Measurements from ENCODE around the gene PFKFB4.

PFKFB4 gene

DNA sequence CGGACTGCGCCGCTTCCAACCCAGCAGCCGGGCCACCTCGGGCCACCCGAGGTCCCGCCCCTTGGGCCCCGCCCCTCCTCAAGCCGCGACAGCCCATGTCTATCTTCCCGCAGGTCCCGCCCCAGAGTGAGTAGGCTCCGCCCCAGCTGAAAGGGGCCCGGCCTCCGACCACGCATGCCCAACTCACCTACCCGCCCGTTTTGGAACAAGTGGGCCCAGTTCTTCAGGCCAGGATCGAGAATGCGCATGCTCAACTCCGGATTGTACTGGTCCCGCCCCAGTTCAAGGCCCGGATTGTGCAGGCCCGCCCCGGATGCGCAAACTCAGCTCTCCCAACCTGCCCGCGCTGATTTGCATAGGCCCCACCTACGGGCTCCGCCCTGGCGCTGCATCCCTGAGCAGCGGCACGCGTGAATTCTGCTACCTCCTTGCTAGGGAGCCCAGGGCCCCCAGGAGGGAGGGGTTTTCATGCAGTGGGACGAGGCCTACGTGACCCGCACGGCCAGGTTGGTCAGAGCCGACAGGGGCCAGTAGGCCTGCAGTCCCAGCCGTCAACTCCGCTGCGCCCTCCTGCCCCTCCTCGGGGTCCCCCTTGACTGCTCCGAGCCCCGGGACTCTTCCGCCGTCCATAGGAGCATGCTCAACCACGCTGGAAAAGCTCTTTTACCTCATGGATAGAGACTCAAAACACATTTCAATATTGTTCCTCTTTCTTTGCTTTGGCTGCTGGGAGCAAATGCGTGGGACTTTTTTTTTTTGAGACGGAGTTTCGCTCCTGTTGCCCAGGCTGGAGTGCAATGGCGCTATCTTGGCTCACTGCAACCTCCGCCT, at the start of gene PFKFB4:
Gene PFKFB4 (minus strand): TSS at position 8 of the 831 bp plus-strand sequence. CDS start 26 bp downstream, outside the sequence.
- DNase-seq, result peak; percentile 99

DNA sequence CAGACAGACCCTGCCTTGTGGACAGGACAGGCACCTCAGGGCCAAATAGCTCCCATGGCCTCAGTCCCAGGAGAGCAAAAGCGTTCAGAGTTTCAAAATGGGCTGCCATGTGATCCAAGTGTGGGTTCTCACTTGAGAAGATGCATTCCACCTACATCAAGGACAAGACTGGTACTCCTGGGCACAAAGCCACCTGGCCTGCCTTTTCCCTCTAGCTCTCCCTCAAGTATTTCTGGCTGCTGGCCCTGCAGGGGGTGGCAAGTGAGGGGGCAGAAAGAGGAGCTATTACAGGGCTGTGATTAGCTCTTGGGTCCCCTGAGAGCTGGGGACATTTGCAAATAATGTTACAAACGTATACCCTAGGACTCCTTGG, 45.0 kb upstream of the PFKFB4 start:
- no peak for DNase-seq

DNA sequence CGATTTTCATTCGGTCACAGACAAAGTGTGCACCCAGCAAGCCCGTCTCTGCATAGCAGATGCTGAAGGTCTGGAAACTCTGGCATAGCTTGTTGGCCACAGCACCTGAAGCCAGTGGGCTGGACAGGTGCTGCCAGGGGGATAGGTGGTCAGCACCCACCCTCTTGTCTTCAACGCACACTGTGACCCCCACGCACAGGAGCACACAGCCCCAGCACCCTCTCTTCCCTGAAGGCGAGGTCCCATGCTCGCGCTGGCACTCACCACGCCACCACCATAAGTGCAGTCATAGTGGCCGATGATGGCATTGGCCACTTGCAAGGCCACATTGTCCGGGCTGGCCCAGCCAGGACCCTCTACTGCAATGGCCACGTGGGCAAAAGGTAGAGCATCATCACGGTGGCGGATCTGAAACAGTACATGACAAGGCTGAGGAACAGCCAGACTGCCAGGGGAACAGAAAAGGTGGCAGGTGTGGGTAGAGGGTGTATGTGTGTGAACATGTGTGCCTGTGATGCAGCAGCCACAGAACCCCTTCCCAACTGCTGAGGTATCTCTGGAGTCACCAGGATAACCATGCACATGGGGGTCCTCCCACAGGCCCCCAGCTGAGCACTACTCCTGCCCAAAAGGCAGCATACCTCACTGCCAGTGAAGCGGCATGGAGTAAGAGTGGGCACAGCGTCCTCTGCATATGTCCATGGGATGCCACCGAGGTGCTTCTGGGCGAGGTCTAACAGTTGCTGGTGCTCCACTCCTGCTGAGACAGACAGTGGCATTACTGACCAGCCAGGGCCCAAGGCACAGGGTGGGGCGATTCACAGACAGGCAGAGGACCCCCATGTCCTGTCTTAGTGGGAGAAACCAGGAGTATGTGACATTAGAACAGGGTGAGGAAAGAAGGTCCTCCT, 44.4 kb upstream of the PFKFB4 start:
- DNase-seq, result no peak

DNA sequence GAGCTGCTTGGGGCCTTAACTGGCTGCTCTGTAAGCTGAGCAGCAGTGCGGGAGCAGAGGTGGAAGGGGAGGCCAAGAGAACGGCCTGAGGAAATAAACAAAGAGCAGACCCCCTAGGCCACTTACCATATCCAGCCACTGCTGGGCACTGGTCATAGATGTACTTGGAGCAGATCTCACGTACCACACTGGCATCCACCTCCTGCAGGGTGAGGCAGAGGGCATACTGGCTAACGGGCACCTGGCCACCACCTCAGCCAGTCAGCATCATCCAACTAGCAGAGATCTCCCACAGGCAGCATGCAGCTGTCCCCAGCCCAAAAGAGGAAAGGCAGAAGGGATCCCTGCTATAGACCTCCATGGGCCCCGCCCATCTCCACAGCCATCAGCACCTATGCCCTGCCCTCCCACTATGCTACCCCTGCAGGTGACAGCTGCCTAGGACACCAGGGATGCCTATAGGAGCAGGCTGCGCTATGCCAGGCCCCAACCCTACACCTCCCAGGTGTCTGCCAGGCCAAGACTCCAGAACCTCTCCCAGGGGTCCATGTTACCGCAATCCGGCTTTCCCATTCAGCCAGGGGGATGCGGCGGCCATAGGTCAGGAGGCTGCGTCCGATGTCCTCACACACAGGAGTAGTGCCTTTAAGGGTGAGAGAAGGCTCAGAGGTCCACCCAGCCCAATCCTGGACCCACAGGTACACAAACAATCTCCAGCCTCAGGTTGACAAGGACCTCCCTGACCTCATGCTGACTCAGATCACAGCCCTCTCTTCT, 43.1 kb upstream of the PFKFB4 start:
- DNase-seq, result no peak

DNA sequence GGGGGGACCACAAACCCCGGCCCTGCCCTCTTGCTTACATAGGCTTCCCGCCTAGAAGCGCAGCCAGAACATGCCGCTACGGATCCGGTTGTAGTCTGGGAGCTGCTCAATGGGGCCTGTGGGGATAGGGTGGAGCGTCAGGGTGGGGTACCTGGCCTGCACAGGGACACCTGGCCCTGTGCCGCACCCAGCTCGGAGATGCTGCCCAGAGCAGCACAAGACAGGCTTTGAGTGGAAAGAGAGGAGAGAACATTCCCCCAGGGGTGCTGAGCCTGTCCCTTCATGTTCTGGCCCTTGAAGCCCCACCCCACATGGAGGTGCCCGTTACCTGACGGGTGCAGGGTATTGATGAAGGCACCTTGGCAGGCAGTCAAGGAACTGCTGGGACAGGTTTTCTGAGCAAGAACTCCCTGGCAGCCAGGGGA, 42.5 kb upstream of the PFKFB4 start:
- no peak for DNase-seq

DNA sequence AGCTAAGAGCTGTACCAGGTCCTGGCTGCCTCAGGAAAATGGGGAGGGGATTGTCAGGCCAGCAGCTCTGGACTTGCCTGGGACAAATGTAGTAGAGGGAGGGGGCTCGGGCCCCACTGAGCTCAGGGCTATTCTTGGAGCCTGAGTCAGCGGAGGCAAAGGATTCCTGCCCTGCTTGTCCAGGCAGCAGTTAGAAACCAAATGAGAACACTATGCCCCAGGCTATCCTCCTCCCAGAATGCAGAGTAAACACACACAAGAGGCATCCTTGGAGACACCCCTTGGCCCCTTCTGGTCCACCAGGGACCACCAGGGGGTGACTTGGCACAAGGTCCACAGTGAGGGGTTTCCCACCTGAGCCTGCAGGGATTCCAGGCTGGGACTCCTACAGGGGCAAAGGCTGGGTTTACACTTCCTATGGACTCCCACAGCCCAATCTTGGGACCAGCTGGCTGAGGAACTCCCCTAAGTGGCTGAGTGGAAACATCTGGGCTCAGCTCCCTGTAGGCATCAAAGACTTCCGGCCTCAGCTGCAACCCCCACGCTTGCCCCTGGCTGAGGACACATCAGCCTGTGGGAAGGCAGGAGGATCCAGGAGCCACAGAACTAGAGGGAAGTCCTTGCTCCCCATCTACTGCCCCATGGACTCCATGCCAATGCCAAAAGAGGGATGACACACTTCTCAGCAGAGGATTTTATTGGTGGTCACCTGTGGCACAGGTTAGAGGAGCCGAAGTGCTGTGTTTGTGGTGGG, 41.9 kb upstream of the PFKFB4 start:
- no peak for DNase-seq

DNA sequence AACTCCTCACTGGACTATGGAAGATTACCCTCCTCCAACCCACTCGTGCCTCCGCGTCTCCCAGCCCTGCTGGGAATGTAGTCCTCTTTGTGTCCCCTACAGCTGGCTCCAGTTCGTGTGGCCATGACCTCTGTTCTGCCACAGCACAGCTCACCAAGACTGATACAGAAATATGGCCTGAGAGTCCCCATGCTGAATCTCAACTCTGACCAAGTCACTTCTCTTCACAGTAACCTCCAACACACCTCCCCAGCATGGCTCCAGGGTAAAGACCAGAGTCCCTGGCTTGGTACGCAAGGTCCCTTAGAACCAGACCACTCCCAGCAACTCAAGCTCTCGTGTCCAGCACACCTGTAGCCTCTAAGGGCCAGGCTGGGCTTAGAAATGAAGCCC, 40.8 kb upstream of the PFKFB4 start:
- no peak for DNase-seq

DNA sequence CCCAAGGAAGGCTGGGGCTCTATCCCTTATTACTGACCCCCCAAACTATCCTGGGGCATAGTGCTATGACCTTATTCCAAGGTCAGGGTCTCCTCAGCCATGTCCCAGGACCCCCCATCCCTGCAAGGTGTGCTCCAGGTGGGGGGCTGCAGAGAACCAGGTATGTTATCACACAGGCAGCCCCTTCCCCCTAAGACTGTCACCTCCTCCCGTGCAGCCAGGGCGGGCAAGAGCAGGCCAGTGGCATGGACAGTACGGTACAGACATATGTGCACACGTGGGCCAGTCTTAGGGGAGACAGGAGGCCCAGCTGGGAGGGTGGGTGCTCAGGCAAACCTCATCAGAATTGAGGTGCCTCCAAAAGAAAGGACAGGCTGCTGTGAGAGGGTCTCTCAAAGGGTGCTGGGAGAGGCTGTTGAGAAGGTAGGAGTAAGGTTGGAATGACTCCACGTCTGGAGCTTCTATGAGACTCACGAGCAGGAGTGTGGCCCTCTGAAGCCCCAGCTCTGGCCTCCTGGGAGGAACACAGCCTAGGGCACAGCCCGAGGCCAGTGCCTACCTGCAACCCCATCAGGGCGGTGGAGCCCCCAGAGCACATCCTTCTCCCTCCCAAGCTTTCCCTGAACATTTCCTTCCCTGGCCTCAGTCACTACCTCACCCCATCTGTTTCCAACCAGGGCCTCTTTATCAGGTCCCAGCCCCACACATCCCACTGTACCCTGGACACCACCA, 40.2 kb upstream of the PFKFB4 start:
- no peak for DNase-seq

DNA sequence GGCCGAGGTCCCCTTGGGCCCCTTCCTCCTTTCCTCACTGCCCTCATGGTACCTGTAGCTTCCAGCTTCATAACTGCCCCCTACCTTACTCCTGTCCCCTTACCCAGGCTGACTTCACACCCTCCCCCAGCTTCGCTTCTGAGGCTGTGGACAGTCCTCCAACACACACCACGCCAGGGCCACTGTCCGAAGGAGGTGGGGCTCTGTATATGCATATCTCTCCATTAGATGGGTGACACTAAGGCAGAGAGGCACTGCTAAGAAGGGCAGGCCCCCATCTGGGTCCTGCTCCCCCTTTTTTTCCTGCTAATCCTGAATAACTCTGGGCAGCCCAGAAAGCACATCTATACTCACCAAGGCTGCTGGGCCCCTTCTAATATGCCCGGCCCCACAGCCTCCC, 39.6 kb upstream of the PFKFB4 start:
- DNase-seq, result no peak

DNA sequence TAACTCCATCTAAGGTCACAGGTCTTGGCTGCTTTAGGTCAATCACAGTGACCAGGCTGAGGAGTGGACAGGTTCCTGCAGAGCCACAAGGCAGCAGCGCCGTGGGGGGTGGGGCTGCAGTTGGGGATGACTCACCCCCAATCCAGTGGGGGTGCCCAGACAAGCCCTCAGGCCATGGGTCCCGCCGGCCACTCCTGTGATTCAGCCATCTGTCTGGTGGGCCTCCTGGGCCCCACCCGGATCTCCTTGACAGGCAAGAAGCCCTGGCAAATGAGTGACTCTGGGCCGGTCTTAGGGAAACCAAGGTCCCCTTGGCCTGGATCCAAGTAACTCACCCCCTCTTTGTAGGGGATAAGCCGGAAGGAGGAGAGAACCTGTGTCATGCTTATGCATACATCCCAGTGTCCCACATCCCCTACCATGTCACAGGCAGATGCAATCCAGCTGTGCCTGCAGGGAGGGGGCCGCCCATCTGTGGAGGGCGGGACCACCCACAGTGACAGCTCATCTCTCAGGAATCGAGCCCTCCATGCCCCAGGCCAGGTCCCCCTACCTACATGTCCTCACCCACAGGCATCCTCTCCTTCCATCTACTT, 39.0 kb upstream of the PFKFB4 start:
- DNase-seq, result no peak

DNA sequence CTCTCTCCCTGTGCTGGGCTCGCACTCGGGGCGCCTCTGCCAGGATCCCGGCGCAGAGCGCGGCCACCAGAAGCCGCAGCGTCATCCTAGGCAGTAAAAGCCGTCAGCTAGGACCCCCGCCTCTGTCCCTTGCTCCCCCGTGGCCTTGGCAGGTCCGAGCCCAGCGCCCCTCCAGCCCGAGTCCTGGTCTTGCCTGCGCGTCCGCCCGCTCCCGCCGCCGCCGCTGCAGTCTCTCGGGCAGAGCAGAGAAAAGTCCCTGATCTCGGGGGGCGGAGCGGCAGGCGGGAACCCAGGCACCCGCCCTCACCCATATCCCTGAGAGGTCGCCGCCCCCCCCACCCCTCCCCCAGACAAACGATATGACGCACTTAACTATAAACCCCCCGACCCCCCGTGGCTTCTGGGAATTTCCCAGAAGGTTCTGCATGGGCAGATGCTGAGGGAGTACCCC, 38.5 kb upstream of the PFKFB4 start, which contains the start of gene COL7A1:
Gene COL7A1 (minus strand): TSS at position 255 of the 451 bp plus-strand sequence. CDS start 170 bp downstream, at position 85.
- DNase-seq, result no peak

DNA sequence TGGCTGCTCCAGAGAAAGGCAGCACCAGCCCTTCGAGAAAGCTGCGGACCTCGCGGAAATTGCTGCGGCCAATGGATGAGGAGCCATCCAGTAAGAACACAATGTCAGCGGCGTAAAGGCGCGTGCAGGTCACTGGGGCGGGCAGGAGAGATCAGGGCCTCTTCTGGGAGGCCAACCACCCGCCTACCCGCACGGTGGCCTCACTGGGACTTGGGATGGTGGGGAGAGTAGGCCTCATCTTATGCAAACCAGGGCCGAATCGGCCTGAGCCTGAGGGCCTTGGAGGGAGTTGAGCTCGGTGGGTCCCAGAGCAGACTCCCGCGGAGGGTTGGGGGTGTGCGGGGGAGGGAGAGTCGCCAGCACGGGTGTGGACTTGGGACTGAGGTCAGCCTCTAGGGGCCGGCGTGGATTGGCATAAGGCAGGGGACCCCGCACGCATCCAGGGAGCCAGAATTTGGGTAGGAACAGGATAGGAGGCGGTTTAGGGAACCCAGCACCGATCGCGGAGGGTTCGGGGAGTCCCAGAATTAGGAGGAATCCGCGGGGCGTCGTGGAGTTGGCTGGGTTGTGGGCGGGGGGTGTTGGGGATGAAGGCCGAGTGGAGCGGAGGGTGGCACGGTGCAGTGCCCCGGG, 37.9 kb upstream of the PFKFB4 start:
- no peak for DNase-seq

DNA sequence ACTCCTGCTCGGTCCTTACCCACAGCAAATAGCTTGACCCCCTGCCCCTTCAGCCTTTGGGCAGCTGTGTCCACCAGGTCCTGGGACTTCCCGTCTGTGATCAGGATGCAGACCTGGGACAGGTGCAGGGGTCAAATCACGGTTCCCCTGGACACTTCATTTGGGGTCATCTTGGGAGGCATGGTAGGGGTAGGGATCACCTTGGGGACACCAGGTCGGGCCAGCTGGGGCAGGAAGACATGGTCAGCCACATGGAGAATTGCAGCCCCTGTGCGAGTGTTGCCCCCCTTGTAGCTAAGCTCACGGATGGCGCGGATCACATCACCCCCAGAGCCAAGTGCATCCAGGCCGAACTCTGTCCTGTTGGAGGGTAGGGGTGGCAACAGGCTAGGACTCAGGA, 36.7 kb upstream of the PFKFB4 start:
- DNase-seq, result no peak

DNA sequence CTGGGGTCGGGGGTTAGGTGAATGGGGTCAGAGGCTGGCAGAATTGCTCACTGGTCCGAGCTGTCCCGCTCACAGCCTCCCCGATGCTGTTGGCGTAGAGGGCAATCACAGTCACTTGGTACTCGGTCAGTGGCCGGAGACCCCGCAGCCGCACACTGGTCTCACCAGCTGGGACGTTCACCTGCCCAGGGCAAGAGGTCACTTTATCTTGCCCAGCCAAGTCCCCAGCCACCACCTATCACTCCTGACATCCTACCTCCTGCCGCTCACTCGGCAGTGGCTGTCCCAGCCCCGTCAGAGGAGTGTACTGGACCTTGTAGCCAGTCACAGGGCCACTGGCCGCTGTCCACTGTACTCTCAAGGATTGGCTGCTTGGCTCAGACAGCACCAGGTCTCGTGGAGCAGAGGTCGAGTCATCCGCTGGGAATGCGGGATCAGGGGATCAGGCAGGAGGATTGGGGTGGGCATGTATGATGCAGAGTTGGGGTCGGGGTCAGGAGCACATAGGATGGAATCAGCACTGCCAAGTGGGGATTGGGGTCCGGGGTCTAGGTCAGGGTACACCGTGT, 36.0 kb upstream of the PFKFB4 start:
- no peak for DNase-seq

DNA sequence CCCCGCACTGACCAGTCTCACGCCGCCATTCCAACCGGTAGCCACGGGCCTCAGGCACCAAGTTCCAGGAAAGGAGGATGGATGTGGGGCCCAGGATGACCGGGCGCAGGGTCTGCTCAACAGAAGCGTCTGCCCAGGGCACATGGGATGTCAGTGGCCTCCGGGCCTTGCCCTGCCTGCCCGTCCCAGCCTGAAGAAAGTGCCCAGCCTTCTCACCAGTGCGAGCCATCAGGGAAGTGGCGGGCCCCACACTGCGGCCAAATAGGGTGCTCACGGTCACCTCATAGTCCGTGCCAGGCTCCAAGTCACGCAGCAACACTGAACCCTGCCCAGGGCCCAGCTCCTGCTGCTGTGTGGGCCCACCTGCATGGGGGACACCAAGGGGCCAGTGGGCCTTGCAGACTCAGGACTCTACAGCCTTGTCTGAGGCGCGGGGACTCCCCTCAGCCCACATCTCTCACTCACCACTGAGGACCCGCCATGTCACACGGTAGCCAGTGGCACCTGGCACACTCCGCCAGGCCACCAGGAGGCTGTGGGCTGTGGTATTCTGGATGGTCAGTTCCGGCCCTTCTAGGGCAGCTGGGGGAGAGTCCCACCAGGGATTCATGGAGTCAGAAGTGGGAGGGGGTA, 35.4 kb upstream of the PFKFB4 start:
- no peak for DNase-seq

DNA sequence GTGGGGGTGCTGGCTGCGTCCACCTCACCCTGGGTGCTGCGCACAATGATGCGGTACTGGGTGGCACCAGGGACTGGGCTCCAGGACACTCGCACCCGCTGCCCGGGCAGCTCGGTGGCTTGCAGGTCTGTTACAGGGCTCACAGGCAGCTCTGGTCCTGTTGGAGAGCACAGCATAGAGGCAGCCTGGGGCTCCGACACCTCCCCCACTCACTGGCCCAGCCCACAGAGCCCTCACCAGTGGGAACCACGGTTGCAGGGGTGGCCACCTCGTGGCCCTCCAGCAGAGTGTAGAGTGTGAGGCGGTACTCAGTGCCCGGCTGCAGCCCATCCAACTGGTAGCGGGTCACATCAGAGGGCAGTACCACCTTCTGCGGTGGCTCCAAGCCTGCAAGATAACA, 34.8 kb upstream of the PFKFB4 start:
- DNase-seq, result no peak

DNA sequence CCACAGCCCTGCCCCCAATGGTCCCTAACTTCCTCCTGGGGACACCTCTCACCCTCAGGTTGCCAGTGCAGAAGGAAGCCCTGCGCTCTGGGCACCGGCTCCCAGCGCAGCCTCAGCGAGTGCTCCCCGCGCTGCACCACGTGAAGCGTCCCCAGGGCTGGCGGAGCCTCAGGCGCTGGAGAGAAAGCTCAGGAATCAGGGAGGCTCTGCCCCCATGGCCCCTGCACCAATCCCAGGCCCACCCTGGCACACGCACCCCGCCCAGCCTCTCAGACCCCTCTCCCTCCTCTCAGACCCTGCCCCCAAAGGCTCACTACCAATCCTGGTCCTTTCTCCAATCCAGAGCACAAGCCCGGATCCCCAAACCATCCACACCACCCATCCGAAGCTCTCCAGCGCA, 31.6 kb upstream of the PFKFB4 start:
- no peak for DNase-seq

DNA sequence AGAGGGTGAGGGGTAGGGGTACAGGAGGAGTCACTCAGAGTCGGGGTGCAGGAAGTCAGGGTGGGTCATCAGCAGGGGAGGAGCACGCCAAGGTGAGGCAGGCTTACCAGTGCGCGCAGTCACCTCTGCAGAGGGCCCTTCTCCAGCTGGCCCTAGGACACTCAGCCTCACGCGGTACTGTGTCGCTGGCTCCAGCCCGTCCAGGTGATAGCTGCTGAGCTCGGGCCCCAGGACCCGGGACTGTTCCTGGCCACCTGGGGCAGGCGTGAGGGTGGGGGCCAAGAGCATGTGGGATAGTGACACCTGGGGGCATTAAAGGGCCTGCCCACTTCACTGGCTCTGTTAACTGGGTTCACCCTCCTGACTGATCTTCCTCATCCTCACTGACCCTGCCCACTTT, 31.1 kb upstream of the PFKFB4 start:
- DNase-seq, result no peak

DNA sequence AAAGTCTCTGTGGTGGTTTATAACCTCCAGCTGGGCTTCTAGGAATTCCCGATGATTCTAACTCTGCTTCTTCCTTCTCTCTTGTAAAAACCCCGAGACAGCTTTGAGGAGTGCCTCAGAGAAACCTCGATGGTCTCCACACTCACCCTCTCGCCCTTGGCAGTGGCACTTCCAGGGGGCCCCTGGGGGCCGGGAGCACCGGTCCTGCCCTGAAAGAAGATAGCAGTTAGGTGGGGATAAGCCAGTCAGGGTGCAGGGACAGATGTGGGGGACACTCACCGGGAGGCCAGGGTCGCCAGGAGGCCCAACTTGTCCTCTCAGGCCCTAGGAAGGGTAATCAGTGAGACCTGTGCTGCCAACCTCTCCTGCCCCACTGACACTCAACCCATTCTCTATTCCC, 28.8 kb upstream of the PFKFB4 start:
- DNase-seq, result no peak

DNA sequence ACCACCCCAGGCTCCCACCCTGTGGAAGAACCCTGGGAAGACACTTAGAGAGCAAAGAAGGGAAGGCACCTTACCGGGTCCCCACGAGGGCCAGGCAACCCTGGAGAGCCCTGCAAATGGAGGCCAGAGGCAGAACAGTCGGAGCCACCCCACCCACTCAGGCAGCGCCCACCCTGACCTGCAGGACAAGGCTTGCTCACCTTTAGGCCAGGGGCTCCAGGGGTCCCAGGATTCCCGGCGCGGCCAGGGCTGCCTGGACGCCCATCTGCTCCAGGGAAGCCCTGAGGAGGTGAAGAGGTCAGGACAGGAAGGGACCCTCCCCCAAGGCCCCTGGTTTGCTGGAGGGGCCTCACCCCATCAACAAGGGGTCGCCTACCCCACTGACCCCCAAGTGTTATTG, 28.2 kb upstream of the PFKFB4 start:
- no peak for DNase-seq
